ENCODE data around the gene SERPINC1. TPM values are rescaled to one million over a fixed set of nuclear protein-coding genes. Genes with fewer than 3 reads are reported as not detected.
A peak's percentile ranks its signal among the peaks of the same experiment; 100 is the strongest.

SERPINC1 gene
- total and polyA plus RNA-seq, 7 experiments from 2014 or later: 0.25 to 0.32 TPM; not detected in 5

DNA sequence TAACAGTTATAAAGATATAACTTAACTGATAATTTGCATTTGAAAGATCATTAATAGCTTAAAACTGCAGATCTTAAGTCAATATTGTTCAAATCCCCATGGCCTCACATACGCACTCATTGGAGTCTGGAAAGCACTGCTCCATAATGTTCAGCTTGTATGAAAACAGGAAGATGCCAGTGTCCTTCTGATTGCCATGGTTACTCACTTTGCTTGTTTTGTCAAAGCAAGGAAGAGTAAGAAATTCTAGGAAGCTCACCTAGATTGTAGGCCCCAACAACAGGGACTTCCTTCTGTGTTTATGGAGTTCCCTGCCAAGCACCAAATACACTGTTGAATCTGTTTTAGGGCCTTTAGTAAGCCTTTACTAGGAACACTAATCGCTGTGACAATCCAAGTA is 60.2 kb downstream of the SERPINC1 start:
- peaks cover 9 to 36% (median 24%) of the 10 kb centered on the region in 5 donors for H3K36me3 Mint-ChIP-seq
- no peak for ATAC-seq
- peaks cover 0 to 5% (median under 1%) of the 10 kb centered on the region in 7 donors for H3K4me1 Mint-ChIP-seq
- no peak overlapping the region for H3K27ac Mint-ChIP-seq
- no peak overlapping the region for H3K4me3 Mint-ChIP-seq
- Histone ChIP-seq H3K36me3 (ENCODE audit: control insufficient read depth in 2 of 3, insufficient read depth in 3 of 3, low read length in 3 of 3) (peaks cover 0 to 52% (median 13%) of the 10 kb centered on the region in 3 experiments), H3K27me3 (ENCODE audit: control insufficient read depth in 2 of 2, insufficient read depth in 2 of 2, low read length in 2 of 2) (no peaks in the 10 kb centered on the region), H3K4me3 (ENCODE audit: low read length) (no peak overlapping the region), H3K4me1 (ENCODE audit: control insufficient read depth in 2 of 2, insufficient read depth in 2 of 2, low read length in 2 of 2) (no peaks in the 10 kb centered on the region), H3K27ac (ENCODE audit: low read depth, low read length) (no peak overlapping the region), H3K9me3 (ENCODE audit: control insufficient read depth in 2 of 3, low read length in 3 of 3) (no peaks in the 10 kb centered on the region)
- intact Hi-C loops (cut with micrococcal nuclease): no loop called here
- CTCF ChIA-PET: no interaction called here
- DNase-seq: no peak
- no peaks in the 10 kb centered on the region for H3K27me3 Mint-ChIP-seq
- POLR2A ChIA-PET: interaction anchor here (0.6 to 1.3 kb wide), 2 partner anchors 12 to 15 kb away, joined by 5 read pairs; partner anchors contain the start of gene ZBTB37
- H3K9me3 Mint-ChIP-seq: no peaks in the 10 kb centered on the region

GRCh38 chr1:173856014-173856413 is 61.1 kb downstream of the SERPINC1 start:
- Mint-ChIP-seq H3K4me3 (no peak overlapping the region), H3K36me3 (peaks cover 9 to 38% (median 23%) of the 10 kb centered on the region in 5 donors), H3K4me1 (peaks cover 0 to 5% (median 0%) of the 10 kb centered on the region in 7 donors), H3K27ac (peak overlapping the region in 4 of 9 donors; percentile 5 to 65 (median 21)), H3K27me3 (no peaks in the 10 kb centered on the region), H3K9me3 (no peaks in the 10 kb centered on the region)
- Histone ChIP-seq H3K4me1 (ENCODE audit: control insufficient read depth in 2 of 2, insufficient read depth in 2 of 2, low read length in 2 of 2) (no peaks in the 10 kb centered on the region), H3K9me3 (ENCODE audit: control insufficient read depth in 2 of 3, low read length in 3 of 3) (no peaks in the 10 kb centered on the region), H3K27me3 (ENCODE audit: control insufficient read depth in 2 of 2, insufficient read depth in 2 of 2, low read length in 2 of 2) (no peaks in the 10 kb centered on the region), H3K27ac (ENCODE audit: low read depth, low read length) (no peak overlapping the region), H3K4me3 (ENCODE audit: low read length) (no peak overlapping the region), H3K36me3 (ENCODE audit: control insufficient read depth in 2 of 3, insufficient read depth in 3 of 3, low read length in 3 of 3) (peaks cover 0 to 51% (median 13%) of the 10 kb centered on the region in 3 experiments)
- DNase-seq (no peak), ATAC-seq (no peak)
- ChIA-PET POLR2A (interaction anchor here (1.3 kb wide), 1 partner anchor 13 kb away, joined by 5 read pairs; the partner anchor contains the start of gene ZBTB37), CTCF (no interaction called here)
- intact Hi-C loops (cut with micrococcal nuclease): no loop called here

Other genes with a start within 250 kb of the SERPINC1 start
- not detected for gene ANKRD45, start 247.5 kb downstream of the SERPINC1 start, total RNA-seq
- not detected for gene ANKRD45, start 247.5 kb downstream of the SERPINC1 start, polyA plus RNA-seq
- gene KLHL20, start 202.3 kb downstream of the SERPINC1 start, total RNA-seq: 10 to 100 TPM; 28.3 to 40.9 (median 32.8) TPM
- gene KLHL20, start 202.3 kb downstream of the SERPINC1 start, polyA plus RNA-seq: 10 to 100 TPM; 25.5 to 27.3 TPM
- gene DARS2, start 92.7 kb downstream of the SERPINC1 start, total RNA-seq: 10 to 100 TPM in 3 of 5 experiments, 1 to 10 TPM in 2; 3.6 to 26.0 (median 13.5) TPM
- gene DARS2, start 92.7 kb downstream of the SERPINC1 start, polyA plus RNA-seq: 10 to 100 TPM in 1 of 2 donors, 1 to 10 TPM in 1; 9.2 to 13.2 TPM
- gene CENPL, start 92.4 kb downstream of the SERPINC1 start, total RNA-seq: 10 to 100 TPM in 2 of 5 experiments, 1 to 10 TPM in 3; 5.2 to 25.1 (median 9.5) TPM
- gene CENPL, start 92.4 kb downstream of the SERPINC1 start, polyA plus RNA-seq: 1 to 10 TPM; 5.1 to 6.9 TPM
- 100 to 1,000 TPM; 371 to 954 (median 885) TPM for gene GAS5, start 49.3 kb downstream of the SERPINC1 start, total RNA-seq
- gene GAS5, start 49.3 kb downstream of the SERPINC1 start, polyA plus RNA-seq: 100 to 1,000 TPM; 493 to 676 TPM
- 10 to 100 TPM; 12.7 to 30.3 (median 21.7) TPM for gene ZBTB37, start 48.9 kb downstream of the SERPINC1 start, total RNA-seq
- gene ZBTB37, start 48.9 kb downstream of the SERPINC1 start, polyA plus RNA-seq: 1 to 10 TPM; 2.1 to 3.2 TPM
- 10 to 100 TPM; 36.5 to 49.5 (median 47.7) TPM for gene RC3H1, start 105.0 kb upstream of the SERPINC1 start, total RNA-seq
- 1 to 10 TPM; 6.7 to 7.2 TPM for gene RC3H1, start 105.0 kb upstream of the SERPINC1 start, polyA plus RNA-seq
- 10 to 100 TPM; 51.9 to 97.4 (median 74.3) TPM for gene RABGAP1L, start 242.2 kb upstream of the SERPINC1 start, total RNA-seq
- 10 to 100 TPM; 38.4 to 40.4 TPM for gene RABGAP1L, start 242.2 kb upstream of the SERPINC1 start, polyA plus RNA-seq